ENCODE data around the gene SMIM35.

Gene SMIM35

DNA sequence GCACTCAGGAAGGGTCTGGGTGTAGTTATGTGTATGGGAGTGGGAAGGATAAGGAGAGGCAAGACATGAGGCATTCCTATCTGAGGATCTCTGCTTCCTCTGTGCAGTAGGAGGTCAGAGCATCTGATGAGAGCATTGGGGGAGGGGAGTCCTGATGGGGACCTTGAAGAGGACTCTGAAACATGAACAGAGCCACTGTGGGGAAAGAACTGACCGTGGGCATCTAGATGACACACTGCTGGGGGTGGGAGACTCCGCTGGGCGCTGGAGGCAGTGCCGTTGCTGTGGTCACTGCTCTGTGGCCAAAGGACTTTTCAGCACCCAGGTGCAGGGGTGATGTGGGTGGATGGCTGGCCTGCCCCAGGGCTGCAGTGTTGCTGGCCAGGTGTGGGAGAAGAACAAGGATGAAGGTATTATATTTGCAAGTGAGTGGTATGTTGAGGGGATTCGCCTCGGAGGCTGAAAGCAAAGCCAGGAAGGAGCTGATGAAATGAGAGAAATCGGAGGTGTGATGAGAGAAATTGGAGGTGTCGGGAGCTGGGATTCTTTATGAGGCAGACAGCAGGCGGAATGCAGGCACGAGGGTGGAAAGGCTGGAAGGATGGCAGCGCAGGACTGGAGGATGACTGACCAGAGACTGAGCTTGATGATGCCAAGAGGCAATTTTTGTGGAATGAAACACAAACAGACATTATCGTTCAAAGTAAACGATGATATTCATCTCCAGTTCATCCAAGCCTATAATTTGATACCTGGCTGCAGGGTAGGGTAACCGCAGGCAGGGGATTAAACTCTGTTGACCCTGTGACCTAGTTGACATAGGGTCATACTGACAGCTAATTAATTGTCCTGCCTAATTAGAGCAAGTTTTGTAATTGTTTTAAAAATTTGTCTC is 29.3 kb downstream of the SMIM35 start:
- no peak for DNase-seq
- Histone ChIP-seq H3K27ac (no peak overlapping the region), H3K27me3 (ENCODE audit: insufficient read depth, low read depth, severe bottlenecking) (no peaks in the 10 kb centered on the region), H3K9me3 (ENCODE audit: severe bottlenecking) (no peaks in the 10 kb centered on the region), H3K4me3 (ENCODE audit: low read depth, low read length) (no peak overlapping the region), H3K36me3 (no peaks in the 10 kb centered on the region)
- no peak for TF ChIP-seq CTCF (IDR thresholded peaks at IDR 0.05; ENCODE audit: low read depth, low read length)

DNA sequence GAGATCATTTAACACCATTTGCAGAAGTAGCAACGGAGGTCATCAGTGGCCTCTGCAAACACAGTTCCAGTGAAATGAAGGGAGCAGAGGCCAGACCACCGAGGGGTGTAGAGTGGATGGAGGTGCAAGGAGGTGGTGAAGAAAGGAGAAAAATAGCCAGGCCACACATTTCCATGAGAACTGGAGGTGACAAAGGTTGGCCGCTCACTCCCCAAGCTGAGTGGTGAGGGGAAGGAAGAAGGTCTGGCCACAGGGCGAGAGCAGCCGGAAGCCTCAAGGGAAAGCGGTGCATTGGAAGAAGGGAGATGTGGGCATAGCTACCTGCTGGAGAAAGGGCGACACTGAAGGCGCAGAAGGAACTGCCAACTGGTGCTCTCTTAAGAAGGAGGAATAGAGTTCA is 30.0 kb downstream of the SMIM35 start:
- H3K9me3 ChIP-seq (ENCODE audit: severe bottlenecking) = no peaks in the 10 kb centered on the region
- no peak for DNase-seq
- no peak for TF ChIP-seq CTCF (IDR thresholded peaks at IDR 0.05; ENCODE audit: low read depth, low read length)
- H3K36me3 ChIP-seq = no peaks in the 10 kb centered on the region
- no peak overlapping the region for H3K27ac ChIP-seq
- H3K4me3 ChIP-seq (ENCODE audit: low read depth, low read length) = no peak overlapping the region
- H3K27me3 ChIP-seq (ENCODE audit: insufficient read depth, low read depth, severe bottlenecking) = no peaks in the 10 kb centered on the region

DNA sequence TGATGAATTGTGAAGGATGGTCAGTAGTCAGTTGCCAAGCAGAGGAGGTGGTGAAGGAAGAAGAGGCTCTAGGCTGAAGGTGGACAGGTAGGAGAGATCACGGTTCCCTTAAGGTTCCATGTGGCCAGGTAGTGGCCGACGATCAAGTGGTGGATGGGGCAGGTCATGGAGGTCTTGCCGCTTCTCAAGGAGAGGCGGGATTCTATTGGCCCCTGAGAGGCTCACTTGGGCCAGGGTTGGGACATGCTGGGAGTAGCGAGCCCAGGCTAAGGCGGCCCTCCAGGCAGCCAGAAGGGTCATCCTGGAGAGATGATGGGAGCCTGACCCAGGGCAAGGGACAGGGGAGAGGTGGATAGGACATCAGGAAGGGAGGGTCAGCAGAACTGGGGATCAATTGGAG is 30.8 kb downstream of the SMIM35 start:
- no peaks in the 10 kb centered on the region for H3K27me3 ChIP-seq (ENCODE audit: insufficient read depth, low read depth, severe bottlenecking)
- H3K27ac ChIP-seq = no peak overlapping the region
- H3K4me3 ChIP-seq (ENCODE audit: low read depth, low read length) = no peak overlapping the region
- no peaks in the 10 kb centered on the region for H3K9me3 ChIP-seq (ENCODE audit: severe bottlenecking)
- no peaks in the 10 kb centered on the region for H3K36me3 ChIP-seq
- TF ChIP-seq CTCF (IDR thresholded peaks at IDR 0.05; ENCODE audit: low read depth, low read length) = no peak
- no peak for DNase-seq

GRCh38 chr11:118054712-118055640 is 31.8 kb downstream of the SMIM35 start:
- no peaks in the 10 kb centered on the region for H3K36me3 ChIP-seq
- no peaks in the 10 kb centered on the region for H3K27me3 ChIP-seq (ENCODE audit: insufficient read depth, low read depth, severe bottlenecking)

More at GRCh38 chr11:118054712-118055640, 31.8 kb downstream of the SMIM35 start:
- no peaks in the 10 kb centered on the region for H3K9me3 ChIP-seq (ENCODE audit: severe bottlenecking)
- no peak overlapping the region for H3K27ac ChIP-seq
- DNase-seq = no peak
- TF ChIP-seq CTCF (IDR thresholded peaks at IDR 0.05; ENCODE audit: low read depth, low read length) = no peak
- no peak overlapping the region for H3K4me3 ChIP-seq (ENCODE audit: low read depth, low read length)

All from WERI-Rb-1 (cell line).